Ramos (cell line): ENCODE measurements around the gene GAPVD1.
"Not testable (repeated sequence)": the region's sequence is repeated elsewhere in the genome, so short reads cannot be mapped to it uniquely, and the experiment has no call there.

Experiments used
- in situ Hi-C: fragments of 300-500 bp; cut with MboI; formaldehyde crosslinking; loops from one replicate; pipeline ENCODE4 v1.14.3; 2022; ENCODE audit warnings: low sequenced_read_pairs; ENCODE audit not compliant: unreplicated experiment

GAPVD1 gene

GRCh38 chr9:125243792-125244260 lies 17.8 kb upstream of the GAPVD1 start:
- in situ Hi-C loops = no loop called here

- in situ Hi-C loops = no loop called here
These were observed 15.4 kb upstream of the GAPVD1 start for GRCh38 chr9:125246261-125246667.

GRCh38 chr9:125254231-125254630 lies 7.4 kb upstream of the GAPVD1 start:
- in situ Hi-C loops = no loop called here

- in situ Hi-C loops = no loop called here
These were observed 5.7 kb upstream of the GAPVD1 start for GRCh38 chr9:125255781-125256391.

GRCh38 chr9:125258160-125258785 lies 3.4 kb upstream of the GAPVD1 start:
- in situ Hi-C loops = no loop called here

GRCh38 chr9:125258832-125259534 lies 2.6 kb upstream of the GAPVD1 start:
- in situ Hi-C loops = no loop called here

- in situ Hi-C loops = no loop called here
These were observed 1.1 kb upstream of the GAPVD1 start for GRCh38 chr9:125260561-125260960.

- in situ Hi-C loops = no loop called here
These were observed 817 bp downstream of the GAPVD1 start for GRCh38 chr9:125262294-125262991.

- in situ Hi-C loops = not testable (repeated sequence)
These were observed 2.4 kb downstream of the GAPVD1 start for GRCh38 chr9:125264068-125264467.

GRCh38 chr9:125268394-125269013 lies 6.9 kb downstream of the GAPVD1 start:
- in situ Hi-C loops = no loop called here

- in situ Hi-C loops = no loop called here
These were observed 7.4 kb downstream of the GAPVD1 start for GRCh38 chr9:125269014-125269397.

GRCh38 chr9:125271081-125271480 lies 9.5 kb downstream of the GAPVD1 start:
- in situ Hi-C loops = no loop called here

- in situ Hi-C loops = no loop called here
These were observed 11.1 kb downstream of the GAPVD1 start for GRCh38 chr9:125272697-125273096.

- in situ Hi-C loops = no loop called here
These were observed 15.1 kb downstream of the GAPVD1 start for GRCh38 chr9:125276771-125277170.

GRCh38 chr9:125277411-125277810 lies 15.8 kb downstream of the GAPVD1 start:
- in situ Hi-C loops = no loop called here

GRCh38 chr9:125280945-125281344 lies 19.3 kb downstream of the GAPVD1 start:
- in situ Hi-C loops = no loop called here

- in situ Hi-C loops = no loop called here
These were observed 23.2 kb downstream of the GAPVD1 start for GRCh38 chr9:125284855-125285254.

GRCh38 chr9:125286935-125287433 lies 25.4 kb downstream of the GAPVD1 start:
- in situ Hi-C loops = not testable (repeated sequence)

- in situ Hi-C loops = no loop called here
These were observed 31.5 kb downstream of the GAPVD1 start for GRCh38 chr9:125293134-125293533.

GRCh38 chr9:125295657-125296056 lies 34.0 kb downstream of the GAPVD1 start:
- in situ Hi-C loops = no loop called here
